ENCODE measurements around the gene SLC2A8. TPM values are rescaled to one million over a fixed set of nuclear protein-coding genes. Genes with fewer than 3 reads are reported as not detected.
A peak's percentile ranks its signal among the peaks of the same experiment; 100 is the strongest.

Gene SLC2A8
- total RNA-seq, 1 donor from 2014 or later: 27.5 TPM

- no peaks in the 10 kb centered on the region for H3K27me3 ChIP-seq (ENCODE audit: control insufficient read depth, insufficient read depth, low read length)
- no peak overlapping the region for H3K4me3 ChIP-seq (ENCODE audit: low read depth, low read length)
- DNase-seq (ENCODE audit: low read depth): no peak
- no peaks in the 10 kb centered on the region for H3K36me3 ChIP-seq (ENCODE audit: control insufficient read depth, insufficient read depth, low read length)
- peak; percentile 33 for TF ChIP-seq CTCF (IDR thresholded peaks at IDR 0.05; ENCODE audit: insufficient read depth, low read length, poor library complexity, severe bottlenecking)
Measured at GRCh38 chr9:127418037-127418471, 21.1 kb downstream of the SLC2A8 start.

GRCh38 chr9:127419348-127419747 lies 22.4 kb downstream of the SLC2A8 start:
- peak overlapping the region; percentile 33 for H3K4me3 ChIP-seq (ENCODE audit: low read depth, low read length)
- no peaks in the 10 kb centered on the region for H3K27me3 ChIP-seq (ENCODE audit: control insufficient read depth, insufficient read depth, low read length)
- TF ChIP-seq CTCF (IDR thresholded peaks at IDR 0.05; ENCODE audit: insufficient read depth, low read length, poor library complexity, severe bottlenecking): no peak
- no peaks in the 10 kb centered on the region for H3K36me3 ChIP-seq (ENCODE audit: control insufficient read depth, insufficient read depth, low read length)
- DNase-seq (ENCODE audit: low read depth): no peak

DNA sequence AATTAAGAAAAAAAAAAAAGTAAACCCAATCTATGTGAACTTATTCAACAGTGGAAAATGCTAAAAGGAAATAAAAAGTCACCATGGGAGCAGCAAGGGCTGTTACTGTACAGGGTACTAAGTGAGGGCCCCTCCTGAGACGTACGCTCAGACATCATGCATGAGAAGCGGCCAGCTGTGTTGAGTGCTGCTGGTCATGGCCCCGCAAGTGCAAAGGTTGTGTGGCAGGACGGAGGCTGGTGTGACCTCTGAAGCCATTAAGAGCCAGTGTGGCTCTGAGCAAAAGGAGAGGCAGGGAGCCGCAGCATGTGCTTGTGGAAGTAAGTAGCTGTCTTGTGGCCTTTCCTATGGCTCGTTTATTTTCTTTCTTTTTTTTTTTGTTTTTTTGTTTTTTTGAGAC lies 24.1 kb downstream of the SLC2A8 start:
- no peaks in the 10 kb centered on the region for H3K27me3 ChIP-seq (ENCODE audit: control insufficient read depth, insufficient read depth, low read length)
- DNase-seq (ENCODE audit: low read depth): no peak
- no peak for TF ChIP-seq CTCF (IDR thresholded peaks at IDR 0.05; ENCODE audit: insufficient read depth, low read length, poor library complexity, severe bottlenecking)
- H3K36me3 ChIP-seq (ENCODE audit: control insufficient read depth, insufficient read depth, low read length): no peaks in the 10 kb centered on the region
- H3K4me3 ChIP-seq (ENCODE audit: low read depth, low read length): no peak overlapping the region

DNA sequence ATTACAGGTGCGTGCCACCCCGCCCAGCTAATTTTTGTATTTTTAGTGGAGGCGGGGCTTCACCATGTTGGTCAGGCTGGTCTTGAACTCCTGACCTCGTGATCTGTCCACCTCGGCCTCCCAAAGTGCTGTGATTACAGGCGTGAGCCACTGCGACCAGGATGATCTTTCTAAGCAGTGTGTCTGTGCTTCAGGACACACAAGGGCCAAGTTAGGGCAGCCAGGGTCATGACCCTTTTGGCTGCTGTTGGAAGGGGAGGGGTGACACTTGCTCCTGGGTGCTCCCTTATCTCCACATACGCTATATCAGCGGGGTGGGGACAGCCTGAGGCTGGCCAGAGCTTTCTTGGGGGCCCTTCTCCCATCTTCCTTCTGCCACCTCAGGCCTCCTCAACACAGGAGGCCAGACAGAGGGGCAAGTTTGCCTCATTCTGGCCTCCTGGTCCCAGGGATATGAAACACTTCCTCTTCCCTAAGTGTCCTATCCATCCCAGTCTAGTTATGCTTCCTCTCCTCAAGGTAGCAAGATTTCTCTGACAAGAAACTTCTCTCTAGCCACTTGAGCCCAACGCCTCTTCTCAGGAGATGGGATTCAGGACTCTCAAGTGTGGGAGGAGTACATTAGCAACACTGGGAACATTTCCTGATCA lies 25.3 kb downstream of the SLC2A8 start:
- TF ChIP-seq CTCF (IDR thresholded peaks at IDR 0.05; ENCODE audit: insufficient read depth, low read length, poor library complexity, severe bottlenecking): no peak
- Histone ChIP-seq H3K36me3 (ENCODE audit: control insufficient read depth, insufficient read depth, low read length) (no peaks in the 10 kb centered on the region), H3K4me3 (ENCODE audit: low read depth, low read length) (no peak overlapping the region), H3K27me3 (ENCODE audit: control insufficient read depth, insufficient read depth, low read length) (no peaks in the 10 kb centered on the region)
- DNase-seq (ENCODE audit: low read depth): no peak

DNA sequence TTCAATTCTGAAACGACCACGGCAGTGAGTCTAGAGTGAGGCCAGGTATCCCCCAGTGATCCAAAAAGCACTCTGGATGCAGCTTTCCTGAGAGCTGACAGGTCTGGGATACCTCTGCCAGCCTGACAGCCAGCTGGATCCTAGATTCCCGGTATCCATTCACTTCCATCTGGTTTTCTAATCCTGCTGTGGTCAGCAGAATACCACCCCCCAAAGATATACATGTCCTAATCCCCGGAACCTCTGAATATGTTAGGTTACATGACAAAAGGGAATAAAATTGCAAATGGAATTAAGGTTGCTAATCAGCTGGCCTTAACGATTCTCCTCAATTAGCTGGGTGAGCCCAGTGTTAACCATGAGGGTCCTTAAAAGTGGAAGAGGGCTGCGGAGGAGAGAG lies 25.8 kb downstream of the SLC2A8 start:
- TF ChIP-seq CTCF (IDR thresholded peaks at IDR 0.05; ENCODE audit: insufficient read depth, low read length, poor library complexity, severe bottlenecking): no peak
- Histone ChIP-seq H3K27me3 (ENCODE audit: control insufficient read depth, insufficient read depth, low read length) (no peaks in the 10 kb centered on the region), H3K4me3 (ENCODE audit: low read depth, low read length) (peak overlapping the region; percentile 90), H3K36me3 (ENCODE audit: control insufficient read depth, insufficient read depth, low read length) (no peaks in the 10 kb centered on the region)
- no peak for DNase-seq (ENCODE audit: low read depth)

- peak overlapping the region; percentile 90 for H3K4me3 ChIP-seq (ENCODE audit: low read depth, low read length)
- TF ChIP-seq CTCF (IDR thresholded peaks at IDR 0.05; ENCODE audit: insufficient read depth, low read length, poor library complexity, severe bottlenecking): no peak
- no peaks in the 10 kb centered on the region for H3K36me3 ChIP-seq (ENCODE audit: control insufficient read depth, insufficient read depth, low read length)
- H3K27me3 ChIP-seq (ENCODE audit: control insufficient read depth, insufficient read depth, low read length): no peaks in the 10 kb centered on the region
- DNase-seq (ENCODE audit: low read depth): no peak
Measured at GRCh38 chr9:127423476-127423933, 26.5 kb downstream of the SLC2A8 start.
